ENCODE results near the gene ARMS2.

The ARMS2 gene

GRCh38 chr10:122495406-122496340 is 41.2 kb downstream of the ARMS2 start:
- H3K4me1 ChIP-seq (ENCODE audit: insufficient read depth, low read length), result peaks cover 7% of the 10 kb centered on the region
- H3K27me3 ChIP-seq (ENCODE audit: insufficient read depth, low read length), result no peaks in the 10 kb centered on the region
- H3K4me3 ChIP-seq (ENCODE audit: low read length), result no peak overlapping the region
- H2AFZ ChIP-seq (ENCODE audit: low read depth, low read length), result no peak overlapping the region
- H3K36me3 ChIP-seq (ENCODE audit: insufficient read depth, low read length), result no peaks in the 10 kb centered on the region
- peaks cover 2% of the 10 kb centered on the region for H3K9me3 ChIP-seq (ENCODE audit: low read length)

- no peaks in the 10 kb centered on the region for H3K36me3 ChIP-seq (ENCODE audit: insufficient read depth, low read length)
- H3K4me3 ChIP-seq (ENCODE audit: low read length), result no peak overlapping the region
- H3K9me3 ChIP-seq (ENCODE audit: low read length), result peaks cover 2% of the 10 kb centered on the region
- H2AFZ ChIP-seq (ENCODE audit: low read depth, low read length), result no peak overlapping the region
- no peaks in the 10 kb centered on the region for H3K4me1 ChIP-seq (ENCODE audit: insufficient read depth, low read length)
- no peaks in the 10 kb centered on the region for H3K27me3 ChIP-seq (ENCODE audit: insufficient read depth, low read length)
Observed at GRCh38 chr10:122497241-122497640, 42.8 kb downstream of the ARMS2 start.

GRCh38 chr10:122498521-122498920 is 44.1 kb downstream of the ARMS2 start:
- Histone ChIP-seq H2AFZ (ENCODE audit: low read depth, low read length) (no peak overlapping the region), H3K36me3 (ENCODE audit: insufficient read depth, low read length) (no peaks in the 10 kb centered on the region), H3K4me3 (ENCODE audit: low read length) (no peak overlapping the region), H3K4me1 (ENCODE audit: insufficient read depth, low read length) (no peaks in the 10 kb centered on the region), H3K27me3 (ENCODE audit: insufficient read depth, low read length) (no peaks in the 10 kb centered on the region), H3K9me3 (ENCODE audit: low read length) (peaks cover 2% of the 10 kb centered on the region)

GRCh38 chr10:122499012-122499411 is 44.6 kb downstream of the ARMS2 start:
- no peak overlapping the region for H2AFZ ChIP-seq (ENCODE audit: low read depth, low read length)
- H3K9me3 ChIP-seq (ENCODE audit: low read length), result peaks cover 2% of the 10 kb centered on the region
- no peaks in the 10 kb centered on the region for H3K36me3 ChIP-seq (ENCODE audit: insufficient read depth, low read length)
- H3K4me1 ChIP-seq (ENCODE audit: insufficient read depth, low read length), result no peaks in the 10 kb centered on the region
- no peaks in the 10 kb centered on the region for H3K27me3 ChIP-seq (ENCODE audit: insufficient read depth, low read length)
- H3K4me3 ChIP-seq (ENCODE audit: low read length), result no peak overlapping the region

DNA sequence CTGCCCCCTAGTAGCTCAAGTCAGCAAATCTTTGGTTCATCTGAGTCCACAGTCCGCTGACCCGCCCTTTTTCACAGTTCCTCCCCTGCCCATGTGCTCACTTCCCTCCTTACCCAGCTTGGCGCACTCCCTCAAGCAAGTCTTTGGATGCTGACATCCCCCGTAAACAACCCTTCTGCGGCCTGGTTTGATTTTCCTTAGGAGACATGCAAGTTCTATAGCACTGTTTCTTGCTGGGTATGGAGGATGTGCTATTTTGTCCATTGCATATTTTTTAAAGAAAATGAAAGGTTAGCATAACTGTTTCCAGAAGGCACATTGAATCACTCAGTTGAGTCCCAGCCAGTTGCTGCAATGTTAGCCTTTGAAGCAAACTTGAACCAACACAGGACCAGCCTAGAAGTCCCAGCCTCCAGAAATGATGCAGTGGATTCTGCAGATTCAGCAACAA is 45.1 kb downstream of the ARMS2 start:
- Histone ChIP-seq H3K27me3 (ENCODE audit: insufficient read depth, low read length) (no peaks in the 10 kb centered on the region), H3K4me1 (ENCODE audit: insufficient read depth, low read length) (no peaks in the 10 kb centered on the region), H3K9me3 (ENCODE audit: low read length) (peaks cover 2% of the 10 kb centered on the region), H2AFZ (ENCODE audit: low read depth, low read length) (no peak overlapping the region), H3K36me3 (ENCODE audit: insufficient read depth, low read length) (no peaks in the 10 kb centered on the region), H3K4me3 (ENCODE audit: low read length) (no peak overlapping the region)

DNA sequence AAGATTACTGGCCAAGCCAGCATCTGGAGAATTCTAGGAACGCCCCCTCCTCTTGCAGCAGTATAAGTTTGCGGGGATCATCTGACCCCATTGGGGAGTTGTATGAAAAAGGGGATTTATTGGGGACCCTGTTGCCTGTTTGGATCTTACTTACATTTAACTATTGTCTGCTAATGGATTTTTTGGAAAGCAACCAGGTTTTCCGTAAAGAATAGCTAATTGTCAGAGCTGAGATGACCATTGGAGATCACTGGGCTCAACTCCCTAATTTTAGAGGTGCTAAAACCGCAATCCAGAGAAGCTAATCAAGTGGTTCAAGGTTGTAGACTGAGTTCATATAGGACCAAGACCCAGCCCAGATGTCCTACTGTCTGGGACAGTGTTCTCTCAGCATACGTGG is 45.7 kb downstream of the ARMS2 start:
- Histone ChIP-seq H3K9me3 (ENCODE audit: low read length) (peaks cover 2% of the 10 kb centered on the region), H3K36me3 (ENCODE audit: insufficient read depth, low read length) (no peaks in the 10 kb centered on the region), H2AFZ (ENCODE audit: low read depth, low read length) (no peak overlapping the region), H3K4me3 (ENCODE audit: low read length) (no peak overlapping the region), H3K4me1 (ENCODE audit: insufficient read depth, low read length) (no peaks in the 10 kb centered on the region), H3K27me3 (ENCODE audit: insufficient read depth, low read length) (no peaks in the 10 kb centered on the region)

- H2AFZ ChIP-seq (ENCODE audit: low read depth, low read length), result no peak overlapping the region
Observed at GRCh38 chr10:122500726-122501125, 46.3 kb downstream of the ARMS2 start.

DNA sequence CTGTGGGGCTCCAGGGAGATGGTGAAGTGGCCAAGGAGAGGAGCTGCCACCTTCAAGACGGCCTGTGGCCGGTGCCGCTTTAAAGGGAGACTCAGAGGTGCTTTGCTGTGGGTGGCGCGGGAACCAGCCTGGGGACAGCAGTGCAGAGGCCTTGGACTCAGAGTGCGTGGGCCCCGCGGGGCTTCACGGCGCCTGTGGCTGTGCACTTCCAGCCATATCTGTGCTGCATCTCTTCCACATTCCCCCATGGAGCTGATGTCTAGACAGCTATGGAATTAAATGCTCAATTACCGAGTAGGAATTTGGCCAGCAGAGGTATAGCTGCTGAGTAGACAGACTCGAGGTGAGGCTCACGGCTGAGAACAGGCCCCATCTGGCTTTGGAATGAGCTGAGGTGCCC is 48.6 kb downstream of the ARMS2 start:
- Histone ChIP-seq H3K4me3 (ENCODE audit: low read length) (no peak overlapping the region), H3K36me3 (ENCODE audit: insufficient read depth, low read length) (no peaks in the 10 kb centered on the region), H3K9me3 (ENCODE audit: low read length) (no peaks in the 10 kb centered on the region), H2AFZ (ENCODE audit: low read depth, low read length) (no peak overlapping the region), H3K27me3 (ENCODE audit: insufficient read depth, low read length) (no peaks in the 10 kb centered on the region), H3K4me1 (ENCODE audit: insufficient read depth, low read length) (no peaks in the 10 kb centered on the region)

More at GRCh38 chr10:122500726-122501125, 46.3 kb downstream of the ARMS2 start:
- Histone ChIP-seq H3K4me1 (ENCODE audit: insufficient read depth, low read length) (no peaks in the 10 kb centered on the region), H3K36me3 (ENCODE audit: insufficient read depth, low read length) (no peaks in the 10 kb centered on the region), H3K27me3 (ENCODE audit: insufficient read depth, low read length) (no peaks in the 10 kb centered on the region), H3K4me3 (ENCODE audit: low read length) (no peak overlapping the region), H3K9me3 (ENCODE audit: low read length) (peaks cover 2% of the 10 kb centered on the region)

DNA sequence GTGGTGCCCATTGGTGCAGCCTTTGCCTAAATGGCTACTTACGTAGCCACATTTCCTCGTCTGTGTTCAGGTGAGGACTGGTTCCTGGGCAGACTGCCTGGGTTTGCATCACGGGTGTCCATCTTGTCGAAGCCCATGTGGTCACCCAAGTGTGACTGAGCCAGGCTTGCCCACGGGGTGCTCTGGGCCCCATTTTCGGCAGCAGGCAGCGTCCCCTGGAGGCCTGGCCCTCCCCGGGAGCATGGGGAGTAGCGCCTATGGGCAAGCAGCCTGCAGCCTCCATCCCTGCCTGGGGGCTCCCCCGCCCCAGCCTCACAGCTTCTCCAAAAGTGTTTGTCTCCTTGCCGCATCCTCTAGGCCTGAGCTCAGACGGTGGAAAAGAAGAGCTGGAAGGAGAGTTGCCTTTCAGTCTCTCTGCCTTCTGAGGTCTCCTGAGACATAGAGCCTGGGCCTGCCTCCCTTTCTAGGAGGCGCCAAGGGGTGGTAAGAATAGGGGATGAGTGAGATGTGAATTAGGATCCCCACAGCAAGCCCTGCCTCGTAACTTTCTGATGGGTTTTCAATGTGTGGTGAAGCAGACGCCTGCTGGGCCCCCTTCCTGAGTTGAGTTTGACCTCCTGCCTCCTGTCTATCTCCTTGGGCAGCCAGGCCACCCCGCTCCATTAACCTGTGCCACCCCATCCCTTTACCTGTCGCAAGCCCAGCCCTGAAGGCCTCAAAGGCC is 49.6 kb downstream of the ARMS2 start:
- H3K36me3 ChIP-seq (ENCODE audit: insufficient read depth, low read length), result peaks cover 4% of the 10 kb centered on the region
- no peak overlapping the region for H3K4me3 ChIP-seq (ENCODE audit: low read length)
- no peaks in the 10 kb centered on the region for H3K27me3 ChIP-seq (ENCODE audit: insufficient read depth, low read length)
- no peaks in the 10 kb centered on the region for H3K9me3 ChIP-seq (ENCODE audit: low read length)
- no peaks in the 10 kb centered on the region for H3K4me1 ChIP-seq (ENCODE audit: insufficient read depth, low read length)
- no peak overlapping the region for H2AFZ ChIP-seq (ENCODE audit: low read depth, low read length)

DNA sequence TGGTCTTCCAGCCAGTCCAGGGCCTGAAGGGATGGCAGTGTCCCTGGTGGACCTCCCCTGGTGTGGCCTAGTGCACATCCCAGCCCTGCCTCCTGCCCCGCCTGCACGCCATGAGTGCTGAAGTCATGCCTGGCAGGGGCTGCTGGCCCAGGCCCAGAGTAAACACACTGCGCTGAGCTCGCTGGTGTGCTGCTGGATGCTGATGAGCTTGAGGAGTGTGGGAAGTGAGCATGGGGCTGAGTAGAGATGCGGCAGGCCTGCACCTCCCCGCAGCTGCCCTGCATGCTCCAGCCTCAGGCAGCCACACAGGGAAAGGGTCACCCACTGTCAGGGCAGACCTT is 50.1 kb downstream of the ARMS2 start:
- Histone ChIP-seq H2AFZ (ENCODE audit: low read depth, low read length) (no peak overlapping the region), H3K27me3 (ENCODE audit: insufficient read depth, low read length) (no peaks in the 10 kb centered on the region), H3K36me3 (ENCODE audit: insufficient read depth, low read length) (peaks cover 7% of the 10 kb centered on the region), H3K4me1 (ENCODE audit: insufficient read depth, low read length) (no peaks in the 10 kb centered on the region), H3K9me3 (ENCODE audit: low read length) (no peaks in the 10 kb centered on the region), H3K4me3 (ENCODE audit: low read length) (no peak overlapping the region)

- Histone ChIP-seq H3K4me1 (ENCODE audit: insufficient read depth, low read length) (no peaks in the 10 kb centered on the region), H3K4me3 (ENCODE audit: low read length) (no peak overlapping the region), H3K36me3 (ENCODE audit: insufficient read depth, low read length) (peaks cover 8% of the 10 kb centered on the region), H3K9me3 (ENCODE audit: low read length) (no peaks in the 10 kb centered on the region), H3K27me3 (ENCODE audit: insufficient read depth, low read length) (no peaks in the 10 kb centered on the region), H2AFZ (ENCODE audit: low read depth, low read length) (no peak overlapping the region)
Observed at GRCh38 chr10:122505011-122505410, 50.6 kb downstream of the ARMS2 start.

DNA sequence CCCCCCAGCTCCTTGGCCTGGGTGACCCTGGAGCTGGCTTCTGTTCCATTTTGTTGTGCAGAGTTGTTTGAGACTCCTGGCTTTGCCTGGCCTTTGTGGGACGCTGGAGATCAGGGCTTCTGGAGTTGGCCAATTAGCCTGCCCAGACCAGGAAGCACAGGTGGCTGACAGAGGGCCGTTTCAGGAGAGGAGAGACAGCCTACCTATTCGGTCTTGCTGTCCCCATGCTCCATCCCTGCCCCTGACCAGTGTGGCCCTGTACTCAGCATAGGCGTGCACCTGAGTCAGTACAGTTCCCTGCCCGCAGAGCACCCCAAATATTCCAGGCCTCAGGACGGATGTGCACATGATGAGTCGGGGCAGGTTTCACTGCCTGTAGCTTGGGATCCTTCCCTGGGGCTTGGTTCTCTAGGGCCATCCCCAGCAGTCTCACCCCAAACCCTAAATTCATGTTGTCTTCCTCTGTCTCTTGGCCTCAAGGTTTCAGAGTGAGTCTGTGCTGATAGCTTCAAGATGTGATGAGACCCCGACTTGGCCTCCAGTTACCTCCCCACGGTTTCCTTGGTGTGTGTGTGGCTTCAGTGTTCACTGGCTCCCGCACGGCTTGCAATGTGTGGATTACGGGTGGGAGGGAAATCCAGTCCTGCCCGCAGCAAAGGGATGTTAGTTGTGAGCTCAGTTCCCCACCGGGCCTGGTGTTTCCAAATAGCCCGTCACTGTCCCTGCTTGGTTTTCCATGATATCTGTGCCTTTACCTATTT is 51.6 kb downstream of the ARMS2 start:
- H3K9me3 ChIP-seq (ENCODE audit: low read length), result no peaks in the 10 kb centered on the region
- H2AFZ ChIP-seq (ENCODE audit: low read depth, low read length), result no peak overlapping the region
- no peak overlapping the region for H3K4me3 ChIP-seq (ENCODE audit: low read length)
- no peaks in the 10 kb centered on the region for H3K4me1 ChIP-seq (ENCODE audit: insufficient read depth, low read length)
- no peaks in the 10 kb centered on the region for H3K27me3 ChIP-seq (ENCODE audit: insufficient read depth, low read length)
- H3K36me3 ChIP-seq (ENCODE audit: insufficient read depth, low read length), result peaks cover 10% of the 10 kb centered on the region

Data from neuron (in vitro differentiated cells).